HepG2 (cell line): Measurements from ENCODE around the gene PDSS2. TPM values are rescaled to one million over a fixed set of nuclear protein-coding genes. Genes with fewer than 3 reads are reported as not detected.
A peak's percentile ranks its signal among the peaks of the same experiment; 100 is the strongest.

ENCODE experiments used
- FOXJ3 ChIP-seq: sonication (generic); formaldehyde crosslinking; IDR thresholded peaks from 2 replicates; pipeline ENCODE4 v1.4.0; 2020; ENCODE audit warnings: missing genetic modification reagents, mild to moderate bottlenecking, borderline replicate concordance
- KDM6A ChIP-seq: IDR thresholded peaks from 2 replicates; pipeline ENCODE4 v1.6.1; 2016; ENCODE audit warnings: low read depth
- NBN ChIP-seq: fragments of 450-650 bp; conservative IDR thresholded peaks from 2 replicates; pipeline ENCODE4 v1.6.1; 2017
- NCOR1 ChIP-seq: fragments of 200-600 bp; sonication (generic); IDR thresholded peaks from 2 replicates; pipeline ENCODE4 v1.7.0; 2017; ENCODE audit warnings: antibody characterized with exemption, low read length, borderline replicate concordance
- PAWR ChIP-seq: sonication (generic); formaldehyde crosslinking; IDR thresholded peaks from 2 replicates; pipeline ENCODE4 v1.4.0; 2020; ENCODE audit warnings: missing genetic modification reagents, mild to moderate bottlenecking, borderline replicate concordance
- POLR2G ChIP-seq: fragments of 200-400 bp; formaldehyde crosslinking; IDR thresholded peaks from 2 replicates; pipeline ENCODE4 v1.6.1; 2018; ENCODE audit warnings: mild to moderate bottlenecking, low read depth, low read length, moderate library complexity
- RELA ChIP-seq: sonication (generic); formaldehyde crosslinking; IDR thresholded peaks from 2 replicates; pipeline ENCODE4 v1.4.0; 2020; ENCODE audit warnings: missing genetic modification reagents
- SETDB1 ChIP-seq: sonication (generic); formaldehyde crosslinking; IDR thresholded peaks from 2 replicates; pipeline ENCODE4 v1.5.1; 2020; ENCODE audit warnings: missing genetic modification reagents, mild to moderate bottlenecking, borderline replicate concordance
- STAT5B ChIP-seq: sonication (generic); formaldehyde crosslinking; IDR thresholded peaks from 2 replicates; pipeline ENCODE4 v1.4.0; 2020; ENCODE audit warnings: missing genetic modification reagents
- ZFP62 ChIP-seq: sonication (generic); formaldehyde crosslinking; IDR thresholded peaks from 2 replicates; pipeline ENCODE4 v1.4.0; 2020; ENCODE audit warnings: missing genetic modification reagents
- ZNF180 ChIP-seq: sonication (generic); formaldehyde crosslinking; IDR thresholded peaks from 2 replicates; pipeline ENCODE4 v1.4.0; 2020; ENCODE audit warnings: low read depth, missing genetic modification reagents, borderline replicate concordance
- polyA plus RNA-seq, 8 experiments: library from polyadenylated mRNA; depleted of rRNA in 3 of 8; stranded (reverse) in 7 of 8; unstranded in 1 of 8; fragments of >200 nt; fragmentation: Illumina TruSeq in 4 of 8; extraction: Trizol in 4 of 8; gene quantifications; 2 replicates each; pipeline versions ENCODE4 v1.2.1 to v1.2.3, GENCODE V29; 2011 to 2016; ENCODE audit warnings: low read depth in 4 of 8, missing spikeins in 1 of 8, mixed read lengths in 1 of 8; ENCODE audit not compliant: insufficient read depth in 1 of 8
- total RNA-seq, 5 experiments: library from RNA; depleted of rRNA; stranded (reverse); fragments of >200 nt; fragmentation: Illumina TruSeq; extraction: Trizol; gene quantifications; 2 replicates each; pipeline ENCODE4 v1.2.3, GENCODE V29; 2016; ENCODE audit warnings: low read depth in 1 of 5
- TF ChIP-seq, protein P1 (sequence below): sonication (generic); formaldehyde crosslinking; IDR thresholded peaks from 2 replicates; pipeline ENCODE4 v1.5.0; 2020; ENCODE audit warnings: mild to moderate bottlenecking, missing genetic modification reagents, borderline replicate concordance
- TF ChIP-seq, protein P2 (sequence below): sonication (generic); formaldehyde crosslinking; IDR thresholded peaks from 2 replicates; pipeline ENCODE4 v1.4.0; 2020; ENCODE audit warnings: missing genetic modification reagents; ENCODE audit errors: not compliant biosample characterization
- TF ChIP-seq, protein P3 (sequence below): sonication (generic); formaldehyde crosslinking; IDR thresholded peaks from 2 replicates; pipeline ENCODE4 v1.5.1; 2020; ENCODE audit warnings: missing genetic modification reagents, mild to moderate bottlenecking, borderline replicate concordance
- TF ChIP-seq, protein P4 (sequence below): sonication (generic); formaldehyde crosslinking; IDR thresholded peaks from 2 replicates; pipeline ENCODE4 v1.9.0; 2021; ENCODE audit warnings: missing genetic modification reagents, mild to moderate bottlenecking, borderline replicate concordance

The PDSS2 gene
- total and polyA plus RNA-seq, 2 of the 13 experiments (the other 11 are each of a cell fraction or from before 2014, with no cell fraction given), result 16.2 to 17.0 TPM

DNA sequence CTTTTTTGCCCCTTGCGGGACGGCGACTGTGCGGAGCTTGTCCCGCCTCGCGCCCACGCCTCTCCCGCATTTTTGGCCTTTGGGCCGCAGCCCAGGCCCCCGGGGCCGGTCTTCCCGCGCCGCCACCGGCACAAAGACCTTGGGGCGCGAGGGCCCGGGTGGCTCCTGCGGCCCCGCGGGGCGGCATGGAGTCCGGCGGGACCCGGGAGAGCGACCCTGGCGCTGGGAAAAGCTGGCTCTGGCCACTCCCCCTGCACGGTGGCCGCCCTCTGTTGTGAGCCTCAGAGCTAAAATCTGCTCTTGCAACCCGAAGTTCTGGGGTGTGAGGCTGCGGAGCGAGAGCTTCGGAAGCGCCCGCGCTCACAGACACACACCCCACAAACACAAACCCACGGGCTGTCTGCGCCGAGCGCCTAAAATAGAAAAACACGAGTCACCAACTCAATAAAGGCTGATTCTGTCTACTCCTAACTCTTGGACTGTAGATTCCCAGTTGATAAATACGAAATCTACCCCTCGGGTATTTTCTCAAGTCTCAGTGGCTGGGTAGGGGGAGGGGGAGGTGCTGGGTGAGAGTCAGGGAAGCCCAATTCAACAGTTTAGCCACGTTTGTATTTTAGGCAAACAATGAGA, 343.6 kb downstream of the PDSS2 start (continued):
- TF ChIP-seq, protein P1, sequence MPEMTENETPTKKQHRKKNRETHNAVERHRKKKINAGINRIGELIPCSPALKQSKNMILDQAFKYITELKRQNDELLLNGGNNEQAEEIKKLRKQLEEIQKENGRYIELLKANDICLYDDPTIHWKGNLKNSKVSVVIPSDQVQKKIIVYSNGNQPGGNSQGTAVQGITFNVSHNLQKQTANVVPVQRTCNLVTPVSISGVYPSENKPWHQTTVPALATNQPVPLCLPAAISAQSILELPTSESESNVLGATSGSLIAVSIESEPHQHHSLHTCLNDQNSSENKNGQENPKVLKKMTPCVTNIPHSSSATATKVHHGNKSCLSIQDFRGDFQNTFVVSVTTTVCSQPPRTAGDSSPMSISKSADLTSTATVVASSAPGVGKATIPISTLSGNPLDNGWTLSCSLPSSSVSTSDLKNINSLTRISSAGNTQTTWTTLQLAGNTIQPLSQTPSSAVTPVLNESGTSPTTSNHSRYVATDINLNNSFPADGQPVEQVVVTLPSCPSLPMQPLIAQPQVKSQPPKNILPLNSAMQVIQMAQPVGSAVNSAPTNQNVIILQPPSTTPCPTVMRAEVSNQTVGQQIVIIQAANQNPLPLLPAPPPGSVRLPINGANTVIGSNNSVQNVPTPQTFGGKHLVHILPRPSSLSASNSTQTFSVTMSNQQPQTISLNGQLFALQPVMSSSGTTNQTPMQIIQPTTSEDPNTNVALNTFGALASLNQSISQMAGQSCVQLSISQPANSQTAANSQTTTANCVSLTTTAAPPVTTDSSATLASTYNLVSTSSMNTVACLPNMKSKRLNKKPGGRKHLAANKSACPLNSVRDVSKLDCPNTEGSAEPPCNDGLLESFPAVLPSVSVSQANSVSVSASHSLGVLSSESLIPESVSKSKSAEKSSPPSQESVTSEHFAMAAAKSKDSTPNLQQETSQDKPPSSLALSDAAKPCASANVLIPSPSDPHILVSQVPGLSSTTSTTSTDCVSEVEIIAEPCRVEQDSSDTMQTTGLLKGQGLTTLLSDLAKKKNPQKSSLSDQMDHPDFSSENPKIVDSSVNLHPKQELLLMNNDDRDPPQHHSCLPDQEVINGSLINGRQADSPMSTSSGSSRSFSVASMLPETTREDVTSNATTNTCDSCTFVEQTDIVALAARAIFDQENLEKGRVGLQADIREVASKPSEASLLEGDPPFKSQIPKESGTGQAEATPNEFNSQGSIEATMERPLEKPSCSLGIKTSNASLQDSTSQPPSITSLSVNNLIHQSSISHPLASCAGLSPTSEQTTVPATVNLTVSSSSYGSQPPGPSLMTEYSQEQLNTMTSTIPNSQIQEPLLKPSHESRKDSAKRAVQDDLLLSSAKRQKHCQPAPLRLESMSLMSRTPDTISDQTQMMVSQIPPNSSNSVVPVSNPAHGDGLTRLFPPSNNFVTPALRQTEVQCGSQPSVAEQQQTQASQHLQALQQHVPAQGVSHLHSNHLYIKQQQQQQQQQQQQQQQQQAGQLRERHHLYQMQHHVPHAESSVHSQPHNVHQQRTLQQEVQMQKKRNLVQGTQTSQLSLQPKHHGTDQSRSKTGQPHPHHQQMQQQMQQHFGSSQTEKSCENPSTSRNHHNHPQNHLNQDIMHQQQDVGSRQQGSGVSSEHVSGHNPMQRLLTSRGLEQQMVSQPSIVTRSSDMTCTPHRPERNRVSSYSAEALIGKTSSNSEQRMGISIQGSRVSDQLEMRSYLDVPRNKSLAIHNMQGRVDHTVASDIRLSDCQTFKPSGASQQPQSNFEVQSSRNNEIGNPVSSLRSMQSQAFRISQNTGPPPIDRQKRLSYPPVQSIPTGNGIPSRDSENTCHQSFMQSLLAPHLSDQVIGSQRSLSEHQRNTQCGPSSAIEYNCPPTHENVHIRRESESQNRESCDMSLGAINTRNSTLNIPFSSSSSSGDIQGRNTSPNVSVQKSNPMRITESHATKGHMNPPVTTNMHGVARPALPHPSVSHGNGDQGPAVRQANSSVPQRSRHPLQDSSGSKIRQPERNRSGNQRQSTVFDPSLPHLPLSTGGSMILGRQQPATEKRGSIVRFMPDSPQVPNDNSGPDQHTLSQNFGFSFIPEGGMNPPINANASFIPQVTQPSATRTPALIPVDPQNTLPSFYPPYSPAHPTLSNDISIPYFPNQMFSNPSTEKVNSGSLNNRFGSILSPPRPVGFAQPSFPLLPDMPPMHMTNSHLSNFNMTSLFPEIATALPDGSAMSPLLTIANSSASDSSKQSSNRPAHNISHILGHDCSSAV (CRISPR knock-in tag), result no peak
- TF ChIP-seq ZNF180 (CRISPR knock-in tag) (no peak), PAWR (CRISPR knock-in tag) (no peak), NBN (no peak), NCOR1 (no peak), RELA (peak; percentile 79; the same call in 1 of the 2 replicates), ZFP62 (CRISPR knock-in tag) (no peak), STAT5B (CRISPR knock-in tag) (no peak), SETDB1 (CRISPR knock-in tag) (no peak), FOXJ3 (CRISPR knock-in tag) (peak; percentile 20; the same call in 1 of the 2 replicates), KDM6A (no peak), POLR2G (peak; percentile 86)
- TF ChIP-seq, protein P2, sequence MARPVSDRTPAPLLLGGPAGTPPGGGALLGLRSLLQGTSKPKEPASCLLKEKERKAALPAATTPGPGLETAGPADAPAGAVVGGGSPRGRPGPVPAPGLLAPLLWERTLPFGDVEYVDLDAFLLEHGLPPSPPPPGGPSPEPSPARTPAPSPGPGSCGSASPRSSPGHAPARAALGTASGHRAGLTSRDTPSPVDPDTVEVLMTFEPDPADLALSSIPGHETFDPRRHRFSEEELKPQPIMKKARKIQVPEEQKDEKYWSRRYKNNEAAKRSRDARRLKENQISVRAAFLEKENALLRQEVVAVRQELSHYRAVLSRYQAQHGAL (CRISPR knock-in tag), result no peak
- TF ChIP-seq, protein P3, sequence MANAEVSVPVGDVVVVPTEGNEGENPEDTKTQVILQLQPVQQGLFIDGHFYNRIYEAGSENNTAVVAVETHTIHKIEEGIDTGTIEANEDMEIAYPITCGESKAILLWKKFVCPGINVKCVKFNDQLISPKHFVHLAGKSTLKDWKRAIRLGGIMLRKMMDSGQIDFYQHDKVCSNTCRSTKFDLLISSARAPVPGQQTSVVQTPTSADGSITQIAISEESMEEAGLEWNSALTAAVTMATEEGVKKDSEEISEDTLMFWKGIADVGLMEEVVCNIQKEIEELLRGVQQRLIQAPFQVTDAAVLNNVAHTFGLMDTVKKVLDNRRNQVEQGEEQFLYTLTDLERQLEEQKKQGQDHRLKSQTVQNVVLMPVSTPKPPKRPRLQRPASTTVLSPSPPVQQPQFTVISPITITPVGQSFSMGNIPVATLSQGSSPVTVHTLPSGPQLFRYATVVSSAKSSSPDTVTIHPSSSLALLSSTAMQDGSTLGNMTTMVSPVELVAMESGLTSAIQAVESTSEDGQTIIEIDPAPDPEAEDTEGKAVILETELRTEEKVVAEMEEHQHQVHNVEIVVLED, result peak; percentile 16; the same call in 1 of the 2 replicates
- TF ChIP-seq, protein P4, sequence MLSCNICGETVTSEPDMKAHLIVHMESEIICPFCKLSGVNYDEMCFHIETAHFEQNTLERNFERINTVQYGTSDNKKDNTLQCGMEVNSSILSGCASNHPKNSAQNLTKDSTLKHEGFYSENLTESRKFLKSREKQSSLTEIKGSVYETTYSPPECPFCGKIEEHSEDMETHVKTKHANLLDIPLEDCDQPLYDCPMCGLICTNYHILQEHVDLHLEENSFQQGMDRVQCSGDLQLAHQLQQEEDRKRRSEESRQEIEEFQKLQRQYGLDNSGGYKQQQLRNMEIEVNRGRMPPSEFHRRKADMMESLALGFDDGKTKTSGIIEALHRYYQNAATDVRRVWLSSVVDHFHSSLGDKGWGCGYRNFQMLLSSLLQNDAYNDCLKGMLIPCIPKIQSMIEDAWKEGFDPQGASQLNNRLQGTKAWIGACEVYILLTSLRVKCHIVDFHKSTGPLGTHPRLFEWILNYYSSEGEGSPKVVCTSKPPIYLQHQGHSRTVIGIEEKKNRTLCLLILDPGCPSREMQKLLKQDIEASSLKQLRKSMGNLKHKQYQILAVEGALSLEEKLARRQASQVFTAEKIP (CRISPR knock-in tag), result no peak
